Common myeloid progenitor, CD34-positive (primary cell): ENCODE results near the gene SERTAD2.

ENCODE experiments used
- CTCF ChIA-PET: fragments of 350-600 bp; sonication (Branson Sonifier 250); formaldehyde crosslinking; loops from one replicate; lab custom pipeline; 2021; ENCODE audit warnings: antibody characterized with exemption; lab: Charles Lee
- POLR2A ChIA-PET: fragments of 350-600 bp; sonication (Branson Sonifier 250); formaldehyde crosslinking; loops from one replicate; lab custom pipeline; 2021; ENCODE audit warnings: antibody characterized with exemption; lab: Charles Lee
- DNase-seq, 3 donors: peaks; one replicate each; pipeline versions ENCODE4 v3.0.0 to v3.0.0-alpha.2; 2013
- H3K27ac ChIP-seq, 2 experiments: 1 replicate in 1 of 2; 2 replicates in 1 of 2; pipeline ENCODE4 v1.7.0; 2013; ENCODE audit warnings: inconsistent platforms in 2 of 2, low read length in 2 of 2, mild to moderate bottlenecking in 2 of 2, low read depth in 1 of 2, moderate library complexity in 1 of 2; ENCODE audit not compliant: severe bottlenecking in 2 of 2, insufficient read depth in 1 of 2, poor library complexity in 1 of 2
- H3K27me3 ChIP-seq, 5 experiments: replicated peaks in 2 of 5; 1 replicate in 3 of 5; 2 replicates in 2 of 5; pipeline versions ENCODE4 v1.6.1 to v1.7.0; 2013; ENCODE audit warnings: low read length in 4 of 5, mild to moderate bottlenecking in 2 of 5, moderate library complexity in 2 of 5, inconsistent platforms in 1 of 5; ENCODE audit not compliant: insufficient read depth in 5 of 5, control insufficient read depth in 4 of 5
- H3K36me3 ChIP-seq, 4 experiments: 1 replicate in 2 of 4; 2 replicates in 2 of 4; pipeline versions ENCODE4 v1.6.1 to v1.7.0; 2013; ENCODE audit warnings: low read length in 3 of 4, control low read depth in 1 of 4, mild to moderate bottlenecking in 1 of 4; ENCODE audit not compliant: control insufficient read depth in 4 of 4, insufficient read depth in 4 of 4
- H3K4me1 ChIP-seq, 4 experiments: 1 replicate in 3 of 4; 2 replicates in 1 of 4; pipeline versions ENCODE4 v1.6.1 to v1.7.1; 2013; ENCODE audit warnings: low read length in 3 of 4, mild to moderate bottlenecking in 3 of 4, control low read depth in 1 of 4, inconsistent platforms in 1 of 4, moderate library complexity in 1 of 4; ENCODE audit not compliant: control insufficient read depth in 4 of 4, insufficient read depth in 4 of 4; ENCODE audit errors: control extremely low read depth in 1 of 4
- H3K4me3 ChIP-seq, 7 experiments: 1 replicate in 4 of 7; 2 replicates in 3 of 7; pipeline versions ENCODE4 v1.5.1 to v1.7.0; 2013; ENCODE audit warnings: mild to moderate bottlenecking in 7 of 7, low read length in 6 of 7, moderate library complexity in 6 of 7, inconsistent platforms in 2 of 7, low read depth in 2 of 7, control low read depth in 1 of 7; ENCODE audit not compliant: insufficient read depth in 4 of 7, control insufficient read depth in 1 of 7; ENCODE audit errors: extremely low read depth in 1 of 7
- H3K9me3 ChIP-seq, 5 experiments: 1 replicate in 4 of 5; 2 replicates in 1 of 5; pipeline versions ENCODE4 v1.6.1 to v1.7.1; 2013; ENCODE audit warnings: low read length in 4 of 5, mild to moderate bottlenecking in 2 of 5, inconsistent platforms in 1 of 5, low read depth in 1 of 5, moderate library complexity in 1 of 5; ENCODE audit not compliant: control insufficient read depth in 4 of 5, insufficient read depth in 2 of 5; ENCODE audit errors: control extremely low read depth in 1 of 5
- WGBS: methylation state at CpG from one replicate; pipeline ENCODE4 v1.1.5; 2013; ENCODE audit not compliant: insufficient coverage; 5-methylcytosine and 5-hydroxymethylcytosine counted together

SERTAD2 gene

DNA sequence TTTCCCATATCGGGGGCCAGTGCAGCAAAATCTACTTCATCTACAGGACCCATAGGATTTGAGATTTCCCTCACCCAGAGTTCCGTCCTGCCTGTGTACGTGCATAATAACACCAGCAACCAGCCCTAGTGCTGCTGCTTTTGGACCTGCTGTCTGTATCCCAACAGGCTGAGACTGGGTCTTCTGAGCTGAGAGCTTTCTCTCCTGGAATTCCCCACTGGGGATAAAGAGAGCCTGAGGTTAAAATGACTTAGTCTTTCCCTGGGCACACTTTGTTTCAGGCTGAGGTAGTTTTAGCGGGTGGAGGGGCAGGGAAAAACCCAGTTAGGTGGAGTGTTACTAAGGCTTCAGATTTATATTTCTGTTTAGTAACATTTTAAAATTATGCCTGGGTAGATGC, 62.5 kb downstream of the SERTAD2 start:
- WGBS: 94% methylated on average over 4 of the region's 4 CpGs
- Histone ChIP-seq H3K4me3 (no peak overlapping the region), H3K4me1 (peaks cover 0 to 14% (median 5%) of the 10 kb centered on the region in 4 experiments), H3K36me3 (peaks cover 4 to 42% (median 23%) of the 10 kb centered on the region in 4 experiments), H3K27ac (no peak overlapping the region), H3K27me3 (no peaks in the 10 kb centered on the region), H3K9me3 (no peaks in the 10 kb centered on the region)
- POLR2A ChIA-PET: no interaction called here
- CTCF ChIA-PET: interaction anchor here (1.0 to 7.6 kb wide), 6 partner anchors 14 to 277 kb away, joined by 3 to 61 read pairs (median 5); no protein-coding TSS in a partner anchor
- DNase-seq: no peak

GRCh38 chr2:64587561-64587960, 66.2 kb downstream of the SERTAD2 start:
- DNase-seq: no peak

DNA sequence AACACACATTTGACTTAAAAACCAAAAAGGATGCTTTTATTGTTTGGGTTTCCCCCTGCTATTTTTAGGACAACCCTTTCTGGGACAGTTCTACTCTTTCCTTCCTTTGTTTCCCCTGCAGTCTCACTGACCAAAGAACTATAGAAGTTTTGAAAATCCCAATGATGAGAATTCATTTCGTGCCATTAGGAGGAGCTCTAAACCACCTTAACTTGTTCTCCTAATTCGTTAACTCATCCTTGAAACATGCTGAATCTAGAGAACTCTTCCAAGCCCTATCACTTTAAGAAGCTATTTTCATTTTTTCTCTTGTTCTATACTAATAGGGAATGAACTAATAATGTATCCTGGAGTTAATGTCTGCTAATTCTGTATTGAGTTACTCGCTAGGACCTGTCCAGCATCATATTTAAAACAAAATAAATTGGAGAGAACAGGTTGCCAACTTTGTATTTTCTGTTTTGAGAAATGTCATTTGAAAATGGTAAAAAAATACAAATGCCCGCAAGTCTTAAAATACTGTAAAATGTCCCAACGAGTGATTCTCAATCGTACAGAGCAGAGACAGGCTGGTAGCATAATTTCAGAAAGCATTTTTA, 66.7 kb downstream of the SERTAD2 start:
- Histone ChIP-seq H3K9me3 (no peaks in the 10 kb centered on the region), H3K36me3 (peaks cover 7 to 50% (median 35%) of the 10 kb centered on the region in 4 experiments), H3K27me3 (no peaks in the 10 kb centered on the region), H3K4me3 (no peak overlapping the region), H3K4me1 (peaks cover 0 to 10% (median 0%) of the 10 kb centered on the region in 4 experiments), H3K27ac (no peak overlapping the region)
- ChIA-PET CTCF (interaction anchor here (0.7 to 7.6 kb wide), 35 partner anchors 9 to 453 kb away, joined by 3 to 61 read pairs (median 6); partner anchors contain the start of gene SERTAD2), POLR2A (interaction anchor here (0.6 to 1.2 kb wide), 3 partner anchors 20 to 63 kb away, joined by 3 read pairs; partner anchors contain the start of gene AFTPH)
- DNase-seq: peak; percentile 65 to 81 (median 75)
- WGBS: 35% methylated on average over 4 of the region's 6 CpGs

More at GRCh38 chr2:64587561-64587960, 66.2 kb downstream of the SERTAD2 start:
- no peak overlapping the region for H3K27ac ChIP-seq
- no peaks in the 10 kb centered on the region for H3K9me3 ChIP-seq
- H3K4me3 ChIP-seq: no peak overlapping the region
- H3K4me1 ChIP-seq: peaks cover 0 to 10% (median 0%) of the 10 kb centered on the region in 4 experiments
- ChIA-PET CTCF (interaction anchor here (0.9 to 7.6 kb wide), 29 partner anchors 8 to 452 kb away, joined by 3 to 61 read pairs (median 6); partner anchors contain the start of gene SERTAD2), POLR2A (interaction anchor here (0.6 kb wide), 1 partner anchor 64 kb away, joined by 3 read pairs; the partner anchor contains the start of gene AFTPH)
- peaks cover 4 to 49% (median 33%) of the 10 kb centered on the region in 4 experiments for H3K36me3 ChIP-seq
- no peaks in the 10 kb centered on the region for H3K27me3 ChIP-seq

DNA sequence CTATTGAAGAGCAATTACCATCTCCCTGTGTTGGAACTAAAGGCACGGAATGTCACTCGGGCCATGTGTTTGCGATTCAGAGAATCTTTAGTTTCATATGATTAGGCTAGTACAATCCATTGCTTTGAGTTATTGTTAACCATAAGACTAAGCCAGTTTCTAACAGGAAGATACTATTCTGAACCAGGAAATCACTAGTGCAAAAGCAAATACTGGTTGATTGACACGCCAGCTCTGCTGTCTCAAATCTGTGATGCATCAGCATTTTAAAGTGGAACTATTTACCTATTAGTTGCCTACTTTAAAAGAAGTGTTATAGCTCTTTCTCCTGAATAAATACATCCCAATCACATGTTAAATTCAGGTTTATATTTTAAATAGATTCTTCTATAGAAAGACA, 67.7 kb downstream of the SERTAD2 start:
- ChIA-PET CTCF (interaction anchor here (0.8 to 7.6 kb wide), 23 partner anchors 10 to 454 kb away, joined by 3 to 61 read pairs (median 8); partner anchors contain the start of gene SERTAD2), POLR2A (interaction anchor here (1.2 kb wide), 1 partner anchor 60 kb away, joined by 3 read pairs; no protein-coding TSS in a partner anchor)
- DNase-seq: no peak
- Histone ChIP-seq H3K9me3 (no peaks in the 10 kb centered on the region), H3K4me1 (peaks cover 0 to 3% (median 0%) of the 10 kb centered on the region in 4 experiments), H3K27ac (no peak overlapping the region), H3K27me3 (no peaks in the 10 kb centered on the region), H3K4me3 (no peak overlapping the region), H3K36me3 (peaks cover 7 to 46% (median 29%) of the 10 kb centered on the region in 4 experiments)
- 100% methylated on average over 2 of the region's 4 CpGs for WGBS

DNA sequence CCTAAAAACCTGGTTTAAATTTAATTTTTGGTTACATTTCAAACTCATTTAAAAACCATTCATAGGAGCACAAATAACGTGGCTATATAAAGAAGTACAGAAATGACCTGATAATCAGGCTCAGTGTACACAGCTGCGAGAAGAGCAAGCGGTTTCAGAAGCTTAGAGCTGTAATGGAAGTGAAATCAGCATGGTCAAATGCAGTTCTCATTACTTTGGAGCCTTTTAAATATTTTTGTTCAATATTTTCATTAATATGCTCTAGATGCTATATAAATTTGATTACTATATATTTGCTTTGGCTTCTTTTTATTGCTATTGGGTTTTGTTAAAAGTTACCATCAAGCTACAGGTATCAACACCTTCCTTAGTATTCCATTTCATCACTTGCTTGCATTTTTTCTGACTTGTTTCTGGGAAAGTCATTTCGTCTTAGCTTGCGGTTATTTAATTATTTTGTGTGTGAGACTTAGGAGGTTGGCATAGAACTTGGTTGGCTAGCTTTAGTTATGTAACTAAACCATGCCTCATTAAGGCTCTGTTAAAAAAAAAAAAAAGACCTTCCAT, 70.9 kb downstream of the SERTAD2 start:
- Histone ChIP-seq H3K9me3 (no peaks in the 10 kb centered on the region), H3K36me3 (peaks cover 8 to 50% (median 30%) of the 10 kb centered on the region in 4 experiments), H3K4me1 (peaks cover 0 to 3% (median 0%) of the 10 kb centered on the region in 4 experiments), H3K27ac (no peak overlapping the region), H3K4me3 (no peak overlapping the region), H3K27me3 (no peaks in the 10 kb centered on the region)
- POLR2A ChIA-PET: no interaction called here
- no CpG with 5 or more reads among the region's 5 CpGs for WGBS
- CTCF ChIA-PET: interaction anchor here (0.6 to 2.9 kb wide), 6 partner anchors 10 to 558 kb away, joined by 3 to 7 read pairs (median 4); no protein-coding TSS in a partner anchor
- no peak for DNase-seq

DNA sequence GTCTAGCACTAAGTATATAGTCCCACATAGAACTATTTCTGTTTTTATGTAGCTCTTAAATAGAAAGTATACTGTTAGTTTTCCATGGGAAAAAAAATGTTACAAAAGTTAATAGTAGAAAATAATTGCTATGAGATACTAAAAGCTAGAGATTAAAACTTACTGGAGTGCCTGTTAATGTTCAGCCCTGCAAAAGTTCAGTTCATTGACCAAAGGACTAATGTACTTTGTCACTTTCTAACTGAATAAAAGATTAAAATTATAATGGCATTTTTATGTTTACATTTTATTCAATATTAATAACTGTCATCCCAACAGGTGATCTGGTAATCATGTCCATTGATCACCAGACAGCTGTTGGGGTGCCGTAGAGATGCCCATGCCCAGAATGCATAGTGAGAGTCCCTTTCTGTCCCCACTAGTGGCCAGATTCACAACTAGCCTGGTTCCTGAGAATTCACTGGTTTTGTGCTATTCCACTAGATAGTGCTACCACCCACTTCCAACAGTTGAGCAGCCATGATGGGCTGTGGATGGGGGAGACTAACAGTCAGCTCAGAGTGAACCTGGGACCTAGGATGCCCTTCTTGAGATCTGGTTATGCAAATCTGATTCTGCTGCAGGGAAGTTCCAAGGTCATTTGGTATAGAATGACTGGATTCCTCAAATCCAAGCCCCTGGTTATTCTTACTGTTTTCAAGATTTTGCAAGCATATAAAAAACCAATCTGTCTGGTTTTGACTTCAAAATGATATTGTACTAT, 71.8 kb downstream of the SERTAD2 start:
- peaks cover 16 to 55% (median 34%) of the 10 kb centered on the region in 4 experiments for H3K36me3 ChIP-seq
- CTCF ChIA-PET: interaction anchor here (1.0 to 2.9 kb wide), 7 partner anchors 9 to 294 kb away, joined by 3 to 7 read pairs (median 4); no protein-coding TSS in a partner anchor
- POLR2A ChIA-PET: no interaction called here

More for the DNA sequence above, 71.8 kb downstream of the SERTAD2 start:
- no peak overlapping the region for H3K27ac ChIP-seq
- no peak for DNase-seq
- H3K4me3 ChIP-seq: no peak overlapping the region
- 100% methylated on average over 1 of the region's 1 CpG for WGBS
- peaks cover 0 to under 1% (median 0%) of the 10 kb centered on the region in 4 experiments for H3K4me1 ChIP-seq
- H3K9me3 ChIP-seq: no peaks in the 10 kb centered on the region
- H3K27me3 ChIP-seq: no peaks in the 10 kb centered on the region
